Stimulated activated CD4-positive, alpha-beta T cell treated with anti-CD3 and anti-CD28 coated beads, Interleukin-2, amount 100 ng/mL, for 48 hours (primary cell): Measurements from ENCODE around the gene FOLR1.
"Not testable (repeated sequence)": the region's sequence is repeated elsewhere in the genome, so short reads cannot be mapped to it uniquely, and the experiment has no call there.

ENCODE experiments used
- DNase-seq, 2 donors: peaks; one replicate each; pipeline ENCODE4 v3.0.0-alpha.2; 2020

The FOLR1 gene

GRCh38 chr11:72188267-72188666 lies 3.7 kb upstream of the FOLR1 start:
- no peak for DNase-seq

DNA sequence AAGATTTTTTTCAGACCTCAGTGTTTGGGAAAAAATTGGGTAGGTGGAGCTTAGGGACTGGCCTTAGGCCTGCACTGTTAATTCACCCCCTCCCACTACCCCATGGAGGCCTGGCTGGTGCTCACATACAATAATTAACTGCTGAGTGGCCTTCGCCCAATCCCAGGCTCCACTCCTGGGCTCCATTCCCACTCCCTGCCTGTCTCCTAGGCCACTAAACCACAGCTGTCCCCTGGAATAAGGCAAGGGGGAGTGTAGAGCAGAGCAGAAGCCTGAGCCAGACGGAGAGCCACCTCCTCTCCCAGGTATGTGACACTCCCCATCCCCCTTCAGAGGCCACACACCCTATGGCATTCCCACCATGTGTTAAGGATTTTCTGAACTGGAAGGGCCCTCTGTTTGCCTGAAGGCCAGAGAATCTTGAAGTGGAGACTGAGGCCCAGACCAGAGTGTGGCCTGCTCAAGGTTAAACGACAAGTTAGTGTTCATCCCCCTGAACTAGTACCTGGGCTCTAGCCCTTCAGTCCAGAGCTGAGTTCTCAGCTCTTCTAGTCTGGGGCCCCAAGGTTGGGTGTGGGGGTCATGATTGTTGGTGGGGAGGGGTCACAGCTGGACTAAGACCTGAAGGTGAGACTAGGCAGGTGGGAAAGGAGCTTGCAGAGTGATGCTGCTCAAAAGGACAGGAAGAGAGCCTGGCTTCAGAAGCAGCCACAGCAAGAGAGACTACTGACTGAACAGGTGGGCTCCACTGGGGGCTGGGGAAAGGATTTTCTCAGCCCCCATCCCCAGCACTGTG lies 2.3 kb upstream of the FOLR1 start:
- DNase-seq, result no peak

GRCh38 chr11:72190631-72191071 lies 1.3 kb upstream of the FOLR1 start:
- DNase-seq, result no peak

DNA sequence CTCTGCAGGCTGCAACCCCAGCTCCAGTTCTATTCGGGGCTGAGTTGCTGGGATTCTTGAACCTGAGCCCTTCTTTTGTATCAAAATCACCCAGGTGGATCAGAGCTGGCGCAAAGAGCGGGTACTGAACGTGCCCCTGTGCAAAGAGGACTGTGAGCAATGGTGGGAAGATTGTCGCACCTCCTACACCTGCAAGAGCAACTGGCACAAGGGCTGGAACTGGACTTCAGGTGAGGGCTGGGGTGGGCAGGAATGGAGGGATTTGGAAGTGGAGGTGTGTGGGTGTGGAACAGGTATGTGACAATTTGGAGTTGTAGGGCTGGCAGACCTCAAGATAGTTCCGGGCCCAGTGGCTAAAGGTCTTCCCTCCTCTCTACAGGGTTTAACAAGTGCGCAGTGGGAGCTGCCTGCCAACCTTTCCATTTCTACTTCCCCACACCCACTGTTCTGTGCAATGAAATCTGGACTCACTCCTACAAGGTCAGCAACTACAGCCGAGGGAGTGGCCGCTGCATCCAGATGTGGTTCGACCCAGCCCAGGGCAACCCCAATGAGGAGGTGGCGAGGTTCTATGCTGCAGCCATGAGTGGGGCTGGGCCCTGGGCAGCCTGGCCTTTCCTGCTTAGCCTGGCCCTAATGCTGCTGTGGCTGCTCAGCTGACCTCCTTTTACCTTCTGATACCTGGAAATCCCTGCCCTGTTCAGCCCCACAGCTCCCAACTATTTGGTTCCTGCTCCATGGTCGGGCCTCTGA lies 3.8 kb downstream of the FOLR1 start:
- DNase-seq, result no peak

GRCh38 chr11:72201445-72201844 lies 9.5 kb downstream of the FOLR1 start:
- not testable (repeated sequence) for DNase-seq

DNA sequence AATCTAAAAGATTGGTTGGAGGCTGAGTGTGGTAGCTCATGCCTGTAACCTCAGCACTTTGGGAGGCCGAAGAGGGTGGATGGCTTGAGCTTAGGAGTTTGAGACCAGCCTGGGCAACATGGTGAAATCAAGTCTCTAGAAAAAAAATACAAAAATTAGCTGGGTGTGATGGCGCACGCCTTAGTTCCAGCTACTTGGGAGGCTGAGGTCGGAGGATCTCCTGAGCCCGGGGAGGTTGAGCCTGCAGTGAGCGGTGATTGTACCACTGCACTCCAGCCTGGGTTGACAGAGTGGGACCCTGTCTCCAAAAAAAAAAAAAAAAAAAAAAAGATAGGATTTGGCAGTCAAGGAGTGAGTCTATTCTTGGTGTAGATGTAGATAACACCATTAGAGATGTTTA lies 10.6 kb downstream of the FOLR1 start:
- no peak for DNase-seq

GRCh38 chr11:72203163-72203562 lies 11.2 kb downstream of the FOLR1 start:
- no peak for DNase-seq

- DNase-seq, result no peak
Measured at GRCh38 chr11:72204886-72205285, 12.9 kb downstream of the FOLR1 start.

DNA sequence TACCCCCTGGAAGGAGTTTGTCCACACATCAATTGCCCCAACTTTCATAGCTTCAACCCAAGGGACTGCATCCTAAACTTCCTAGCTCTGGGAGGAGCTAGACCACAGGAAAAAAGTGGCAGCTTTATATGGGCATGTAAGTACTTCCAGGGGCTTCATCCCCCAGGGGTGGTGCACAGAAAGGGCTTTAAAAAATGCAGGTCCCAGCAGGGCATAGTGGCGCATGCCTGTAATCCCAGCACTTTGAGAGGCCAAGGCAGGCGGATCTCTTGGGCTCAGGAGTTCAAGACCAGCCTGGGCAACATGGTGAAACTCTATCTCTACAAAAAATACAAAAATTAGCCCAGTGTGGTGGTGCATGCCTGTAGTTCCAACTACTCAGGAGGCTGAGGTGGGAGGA lies 14.9 kb downstream of the FOLR1 start:
- not testable (repeated sequence) for DNase-seq

DNA sequence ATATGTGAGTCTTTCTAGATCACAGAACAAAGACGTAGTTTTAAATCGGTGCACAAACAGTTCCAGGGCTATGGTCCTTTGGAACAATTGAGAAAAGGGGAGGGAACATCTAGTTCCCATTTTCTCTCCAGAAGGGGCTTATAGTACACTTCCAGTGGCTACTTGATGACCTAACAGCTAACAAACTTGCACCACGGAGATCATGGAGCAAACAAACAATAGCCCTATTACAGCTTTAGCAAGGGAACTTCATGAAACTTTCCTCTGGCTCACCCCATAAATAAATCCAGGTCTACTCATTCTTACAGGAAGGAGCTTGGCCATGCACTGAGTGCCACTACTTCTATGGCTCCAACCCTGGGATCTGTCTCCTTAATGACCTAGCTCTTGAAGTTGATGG lies 16.3 kb downstream of the FOLR1 start:
- no peak for DNase-seq

DNA sequence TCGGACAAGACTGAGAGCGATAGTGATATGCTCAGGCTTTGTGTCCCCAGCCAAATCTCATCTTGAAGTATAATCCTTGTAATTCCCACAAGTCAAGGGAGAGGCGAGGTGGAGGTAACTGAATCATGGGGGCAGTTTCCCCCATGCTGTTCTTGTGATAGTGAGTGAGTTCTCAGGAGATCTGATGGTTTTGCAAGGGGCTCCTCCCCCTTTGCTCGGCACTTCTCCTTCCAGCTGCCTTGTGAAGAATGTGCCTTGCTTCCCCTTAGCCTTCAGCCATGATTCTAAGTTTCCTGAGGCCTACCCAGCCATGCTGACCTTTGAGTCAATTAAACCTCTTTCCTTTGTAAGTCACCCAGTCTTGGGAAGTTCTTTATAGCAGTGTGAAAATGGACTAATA lies 17.2 kb downstream of the FOLR1 start:
- DNase-seq, result no peak

DNA sequence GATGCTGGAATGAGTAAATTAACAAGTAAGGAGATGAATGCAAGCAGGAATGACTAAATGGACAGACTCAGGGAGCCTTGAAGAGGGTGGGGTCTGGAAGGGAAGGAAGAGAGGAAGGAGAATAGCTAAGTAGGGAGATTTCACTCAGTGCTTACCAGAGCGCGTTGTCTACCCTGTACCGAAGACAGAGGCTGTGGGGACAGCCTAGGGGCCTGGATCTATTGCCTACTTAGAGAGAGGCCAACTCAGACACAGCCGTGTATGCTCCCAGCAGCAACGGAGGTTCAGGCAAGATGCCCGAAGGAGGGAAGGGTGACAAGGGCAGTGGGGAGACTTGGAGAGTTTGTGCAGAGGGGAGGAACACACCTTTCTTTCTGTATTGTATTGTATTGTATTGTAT lies 24.7 kb downstream of the FOLR1 start, which contains the start of gene FOLR2:
TSS of gene FOLR2 (plus strand) at position 157 of the 400 bp plus-strand sequence. CDS start 1,791 bp downstream, outside the sequence.
- no peak for DNase-seq

- no peak for DNase-seq
Measured at GRCh38 chr11:72217841-72218240, 25.9 kb downstream of the FOLR1 start.

DNA sequence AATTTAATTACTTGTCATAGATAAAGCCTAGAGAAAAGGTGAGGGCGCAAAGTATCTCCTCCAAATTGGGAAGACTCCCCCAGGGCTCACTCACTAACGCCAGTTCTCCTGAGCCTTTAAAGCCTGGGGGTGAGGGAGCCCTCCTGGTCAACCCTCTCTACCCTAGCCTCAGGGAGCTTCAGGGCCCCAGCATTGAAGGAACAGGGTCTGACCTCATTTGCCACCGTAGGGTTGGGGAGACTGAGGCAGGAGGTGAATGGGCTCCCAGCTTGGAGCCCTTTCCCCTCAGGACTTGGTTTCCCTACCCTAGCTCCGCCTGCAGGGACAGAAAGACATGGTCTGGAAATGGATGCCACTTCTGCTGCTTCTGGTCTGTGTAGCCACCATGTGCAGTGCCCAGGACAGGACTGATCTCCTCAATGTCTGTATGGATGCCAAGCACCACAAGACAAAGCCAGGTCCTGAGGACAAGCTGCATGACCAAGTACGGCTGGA lies 26.4 kb downstream of the FOLR1 start:
- DNase-seq, result no peak

DNA sequence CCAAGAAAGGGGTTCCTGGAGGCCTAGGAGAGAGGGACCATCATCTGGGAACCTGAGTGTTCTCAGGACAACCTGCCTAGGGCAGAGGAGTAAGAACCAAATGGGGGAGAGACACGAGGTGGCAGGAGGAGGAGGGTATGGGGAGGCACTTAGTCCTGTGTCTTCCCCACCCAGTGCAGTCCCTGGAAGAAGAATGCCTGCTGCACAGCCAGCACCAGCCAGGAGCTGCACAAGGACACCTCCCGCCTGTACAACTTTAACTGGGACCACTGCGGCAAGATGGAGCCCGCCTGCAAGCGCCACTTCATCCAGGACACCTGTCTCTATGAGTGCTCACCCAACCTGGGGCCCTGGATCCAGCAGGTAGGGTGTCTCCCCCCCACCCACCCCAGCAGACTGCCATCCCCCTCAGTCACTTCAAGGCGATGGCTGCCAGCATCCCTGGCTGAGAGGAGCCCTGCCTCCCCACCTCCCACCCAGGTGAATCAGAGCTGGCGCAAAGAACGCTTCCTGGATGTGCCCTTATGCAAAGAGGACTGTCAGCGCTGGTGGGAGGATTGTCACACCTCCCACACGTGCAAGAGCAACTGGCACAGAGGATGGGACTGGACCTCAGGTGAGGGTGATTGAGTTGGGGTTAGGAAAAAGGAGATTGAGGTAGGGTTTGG lies 28.9 kb downstream of the FOLR1 start:
- DNase-seq, result no peak

DNA sequence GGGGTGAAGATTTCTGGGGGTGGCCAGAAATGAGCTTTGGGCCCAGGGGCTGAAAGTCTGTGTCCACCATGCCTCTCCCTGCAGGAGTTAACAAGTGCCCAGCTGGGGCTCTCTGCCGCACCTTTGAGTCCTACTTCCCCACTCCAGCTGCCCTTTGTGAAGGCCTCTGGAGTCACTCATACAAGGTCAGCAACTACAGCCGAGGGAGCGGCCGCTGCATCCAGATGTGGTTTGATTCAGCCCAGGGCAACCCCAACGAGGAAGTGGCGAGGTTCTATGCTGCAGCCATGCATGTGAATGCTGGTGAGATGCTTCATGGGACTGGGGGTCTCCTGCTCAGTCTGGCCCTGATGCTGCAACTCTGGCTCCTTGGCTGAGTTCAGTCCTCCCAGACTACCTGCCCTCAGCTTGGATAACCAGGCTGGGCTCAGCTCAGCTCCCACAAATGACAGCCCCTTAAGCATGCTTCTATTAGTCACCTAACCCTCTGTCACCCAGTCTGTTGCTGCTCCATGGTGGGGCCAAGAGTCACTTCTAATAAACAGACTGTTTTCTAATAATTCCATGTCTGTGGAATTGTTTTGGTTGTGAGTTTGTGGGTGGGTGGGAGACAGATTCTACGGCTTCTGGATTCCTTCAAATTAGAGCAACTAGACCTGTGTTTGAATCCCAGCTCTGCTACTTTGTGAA lies 29.6 kb downstream of the FOLR1 start:
- no peak for DNase-seq

DNA sequence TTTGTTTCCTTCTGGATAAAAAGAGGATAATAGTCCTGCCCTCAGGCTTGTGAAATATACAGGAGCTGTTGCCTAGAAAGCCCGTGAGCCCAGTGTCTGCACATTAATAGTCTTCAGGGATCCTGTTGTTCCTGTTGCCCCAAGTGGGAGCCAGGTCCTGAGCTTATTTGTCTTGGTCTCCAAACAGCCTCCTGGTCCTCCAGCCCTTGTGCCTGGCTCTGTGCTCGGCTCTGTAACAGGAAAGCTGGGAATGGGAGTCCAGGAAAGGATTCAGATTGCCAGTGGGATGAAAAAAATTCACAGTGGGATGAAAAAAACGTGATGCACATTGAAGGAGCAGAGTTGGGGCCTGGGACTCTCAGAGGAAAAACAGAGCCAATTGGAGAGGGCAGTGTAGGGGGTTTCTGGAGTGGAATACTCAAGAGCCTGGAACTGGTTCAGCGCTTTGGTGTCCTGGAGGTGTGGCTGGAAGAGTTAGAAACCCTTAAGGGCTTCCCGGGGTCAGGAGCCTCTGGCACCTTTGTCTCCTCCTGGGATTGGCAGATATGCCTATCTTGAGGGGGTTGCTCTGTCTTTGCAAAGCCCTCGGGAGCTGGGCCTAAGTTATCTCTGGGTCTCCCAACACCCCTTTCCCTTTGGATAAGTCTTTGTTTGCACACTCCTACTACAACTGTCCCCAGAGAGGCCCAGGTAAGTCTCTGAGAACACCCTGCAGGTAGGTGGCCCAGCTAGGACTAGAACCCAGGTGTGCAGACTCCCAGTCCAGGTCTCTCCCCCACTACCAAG lies 30.4 kb downstream of the FOLR1 start:
- no peak for DNase-seq

- DNase-seq, result peak; percentile 88 to 92
Measured at GRCh38 chr11:72222907-72223614, 31.1 kb downstream of the FOLR1 start.

DNA sequence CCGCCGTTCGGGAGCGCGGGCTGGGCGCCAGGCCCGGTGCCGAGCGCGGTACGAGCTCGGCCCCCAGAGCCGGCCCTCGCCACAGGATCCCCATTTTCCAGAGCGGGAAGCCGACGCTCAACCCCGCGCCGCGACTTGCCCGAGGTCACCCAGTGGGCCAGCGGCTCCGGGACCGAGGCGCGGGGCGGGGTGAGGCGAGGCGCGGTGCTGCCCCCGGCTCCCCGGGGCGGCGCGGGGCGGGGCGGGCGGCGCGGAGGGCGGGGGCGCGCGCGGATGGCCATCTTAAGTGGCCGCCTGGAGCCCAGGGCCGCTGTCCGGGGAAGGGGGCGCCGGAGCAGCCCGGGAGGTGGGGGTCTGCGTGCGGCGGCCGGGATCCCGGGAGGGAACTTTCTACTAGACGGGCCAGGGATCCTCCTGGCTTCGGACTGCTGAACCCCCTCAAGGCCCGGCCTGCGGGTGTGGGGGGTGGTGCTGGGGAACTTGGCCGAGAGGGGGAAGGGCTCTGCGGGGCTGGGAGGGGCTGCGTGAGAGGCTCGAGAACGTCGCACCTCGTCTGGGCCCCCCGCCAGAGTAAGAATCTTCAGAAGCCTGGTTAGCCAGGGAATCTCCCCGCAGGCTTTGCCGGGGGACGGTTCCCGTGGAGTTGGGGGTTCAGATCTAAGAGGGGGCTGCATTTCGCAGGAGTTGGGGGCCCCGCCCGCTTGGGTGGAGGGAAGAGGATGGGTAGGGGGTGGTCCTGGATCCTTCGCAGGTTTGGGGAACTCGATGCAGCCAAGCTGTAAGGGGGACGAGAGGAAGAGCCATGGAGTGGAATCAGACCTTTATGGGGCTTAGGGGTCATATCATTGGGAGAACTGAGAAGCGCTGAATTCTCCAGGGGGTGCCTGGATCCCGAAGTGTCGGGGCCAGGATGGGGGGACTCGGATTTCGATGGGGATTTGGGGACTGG lies 31.9 kb downstream of the FOLR1 start:
- peak; percentile 53 to 57 for DNase-seq
